ENCODE results near the gene PRR29.

The PRR29 gene

DNA sequence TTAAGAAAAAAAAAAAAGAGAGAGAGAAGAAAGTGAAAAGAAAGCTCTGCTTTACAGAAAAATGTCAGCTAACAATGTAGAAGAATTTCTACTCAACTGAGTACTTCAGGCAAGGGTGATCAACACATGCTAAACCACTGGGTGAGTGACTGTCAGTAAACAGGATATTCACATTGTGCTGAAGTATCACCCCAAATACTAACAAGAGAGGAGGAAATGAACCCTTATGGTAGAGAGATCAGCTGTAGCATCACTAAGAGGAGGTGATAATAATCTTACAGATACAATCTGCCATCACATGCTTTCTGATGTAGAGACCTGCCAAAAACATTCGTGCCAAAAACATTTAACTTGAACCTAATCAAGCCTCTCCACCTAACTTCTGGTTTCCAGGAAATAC, 53.0 kb downstream of the PRR29 start:
- DNase-seq: no peak

DNA sequence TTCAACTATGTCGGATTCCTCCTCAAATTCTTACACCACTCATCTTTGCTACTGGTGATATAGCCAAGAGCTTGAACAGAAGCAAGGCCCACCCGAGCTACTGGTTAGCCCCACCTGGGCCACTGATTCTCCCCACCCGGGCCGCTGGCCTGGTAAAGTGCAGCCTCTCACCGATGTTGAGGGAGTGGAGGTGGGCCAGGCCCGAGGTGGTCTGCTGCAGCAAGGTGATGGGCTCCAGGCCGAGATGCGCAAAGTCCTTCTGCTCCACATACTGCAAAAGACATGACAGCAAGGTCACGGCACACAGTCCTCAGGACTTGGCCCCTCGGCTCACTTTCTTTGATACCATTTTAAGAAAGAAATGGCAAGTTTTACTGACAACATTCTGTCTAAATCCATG, 55.0 kb downstream of the PRR29 start:
- no peak for DNase-seq

Data from effector CD8-positive, alpha-beta T cell (primary cell).